HG03103 (cell line): ENCODE measurements around the gene ANKMY1.

Experiments used
- ATAC-seq: cut with Tn5 transposase; IDR thresholded peaks from one replicate; pipeline ENCODE4 v1.9.1; 2021; ENCODE audit warnings: low read depth; ENCODE audit not compliant: unreplicated experiment

Gene ANKMY1

GRCh38 chr2:240463866-240464481 lies 93.8 kb downstream of the ANKMY1 start:
- ATAC-seq = no peak

GRCh38 chr2:240463274-240463865 lies 94.4 kb downstream of the ANKMY1 start:
- ATAC-seq = no peak

- ATAC-seq = no peak
Observed at GRCh38 chr2:240462707-240463273, 95.0 kb downstream of the ANKMY1 start.

GRCh38 chr2:240462073-240462706 lies 95.6 kb downstream of the ANKMY1 start:
- no peak for ATAC-seq

- no peak for ATAC-seq
Observed at GRCh38 chr2:240461471-240462072, 96.2 kb downstream of the ANKMY1 start.

- no peak for ATAC-seq
Observed at GRCh38 chr2:240460781-240461431, 96.9 kb downstream of the ANKMY1 start.

DNA sequence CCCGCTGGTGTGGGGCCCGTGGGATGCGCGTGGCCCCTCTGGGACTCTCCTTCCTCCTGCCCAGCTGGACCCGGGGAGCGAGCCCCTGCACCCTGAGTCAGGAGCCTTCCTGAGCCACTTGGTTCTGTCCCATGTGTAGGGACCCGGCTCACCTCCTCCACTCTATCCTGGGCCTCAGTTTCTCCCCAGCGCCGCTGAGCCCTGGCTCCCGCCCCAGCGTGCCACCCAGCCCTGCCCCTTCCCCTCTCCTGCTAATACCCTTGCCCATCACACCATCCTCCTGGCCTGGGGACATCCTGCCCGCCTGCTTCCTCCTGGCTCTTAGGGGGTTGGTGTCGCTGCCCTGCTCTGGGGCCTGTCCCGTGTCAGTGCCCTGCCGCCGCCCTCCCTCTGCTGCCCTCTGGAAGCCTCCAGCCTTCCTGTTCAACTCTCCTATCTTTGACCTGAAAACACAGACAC lies 97.5 kb downstream of the ANKMY1 start:
- ATAC-seq = no peak

GRCh38 chr2:240459401-240460252 lies 98.2 kb downstream of the ANKMY1 start:
- ATAC-seq = no peak

GRCh38 chr2:240458900-240459391 lies 98.8 kb downstream of the ANKMY1 start:
- no peak for ATAC-seq

GRCh38 chr2:240458044-240458899 lies 99.5 kb downstream of the ANKMY1 start:
- no peak for ATAC-seq

DNA sequence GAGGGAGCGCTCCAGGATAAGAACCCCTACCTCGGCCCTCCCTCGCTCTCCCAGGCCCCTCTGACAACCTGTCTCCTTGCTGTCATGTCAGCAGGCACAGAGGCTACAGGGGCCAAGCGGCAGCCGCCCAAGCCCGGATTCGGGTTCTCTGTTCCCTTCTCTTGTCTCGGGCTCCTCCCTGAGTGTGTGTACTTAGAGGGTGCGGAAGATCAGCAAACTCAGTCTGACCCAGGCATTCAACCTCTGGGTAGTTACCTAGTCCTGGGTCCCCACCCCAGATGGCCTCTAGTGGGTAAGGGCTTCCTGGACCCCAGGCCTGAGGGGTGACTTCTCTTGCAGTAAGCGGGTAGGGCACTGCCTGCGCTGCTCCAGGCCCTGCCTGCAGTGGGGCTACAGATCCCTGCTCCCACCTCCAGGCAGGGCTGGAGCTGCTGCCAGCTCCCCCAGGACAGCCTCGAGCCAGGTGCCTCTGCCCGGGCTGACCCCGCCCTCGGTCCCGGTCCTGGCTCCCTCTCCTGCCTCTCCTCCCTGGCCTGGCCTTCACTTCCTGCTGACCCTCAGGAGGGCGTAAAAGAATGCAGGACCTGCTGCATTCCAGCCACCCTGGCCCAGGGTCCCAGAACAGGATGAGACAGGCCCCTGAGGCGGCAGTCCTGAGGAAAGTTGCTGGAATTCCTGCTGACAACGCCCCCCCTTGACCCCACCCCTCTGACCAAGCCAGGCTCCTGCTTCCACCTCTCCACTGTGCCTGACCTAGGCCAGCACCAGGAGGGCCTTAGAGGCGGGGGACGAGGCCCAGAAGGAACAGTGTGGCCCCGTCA lies 100.4 kb downstream of the ANKMY1 start:
- no peak for ATAC-seq

DNA sequence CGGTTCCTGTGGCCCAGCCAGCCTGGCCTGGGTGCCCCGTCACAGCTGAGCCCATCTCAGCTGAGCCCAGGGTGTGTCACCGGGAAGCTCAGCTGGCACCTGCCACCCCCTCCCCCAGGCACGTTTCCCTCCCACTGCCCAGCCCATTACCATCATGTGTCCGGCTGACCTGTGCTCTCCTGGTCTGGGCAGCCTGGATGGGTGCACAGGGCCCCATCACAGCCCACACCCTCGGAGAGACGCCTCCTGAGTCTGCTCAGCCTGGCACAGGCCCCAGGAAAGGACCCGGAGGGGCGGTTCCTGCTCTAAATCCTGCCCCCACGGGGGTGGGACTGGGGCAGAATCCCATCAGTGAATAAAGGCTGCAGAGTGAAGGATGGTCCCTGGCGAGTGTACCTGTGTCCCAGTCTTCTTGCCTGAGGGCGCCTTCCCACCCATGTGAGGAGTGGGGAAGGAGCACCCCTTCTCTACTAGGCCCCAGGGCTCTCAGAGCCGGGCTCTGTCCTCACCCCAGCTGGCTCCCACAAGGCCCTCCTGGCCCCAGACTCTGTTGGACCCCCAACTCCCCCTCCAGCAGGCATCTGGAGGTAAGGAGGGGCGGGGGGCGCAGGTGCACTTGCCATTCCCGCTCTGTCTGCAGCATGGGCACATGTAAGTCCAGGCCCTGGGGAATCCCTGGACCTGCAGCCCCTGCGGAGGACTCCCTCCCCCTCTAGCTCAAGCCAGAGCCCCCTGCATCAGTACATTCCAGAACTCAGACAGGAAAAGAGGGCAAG lies 101.2 kb downstream of the ANKMY1 start:
- ATAC-seq = no peak

- no peak for ATAC-seq
Observed at GRCh38 chr2:240455647-240456446, 101.9 kb downstream of the ANKMY1 start.

- no peak for ATAC-seq
Observed at GRCh38 chr2:240455272-240455646, 102.5 kb downstream of the ANKMY1 start.

DNA sequence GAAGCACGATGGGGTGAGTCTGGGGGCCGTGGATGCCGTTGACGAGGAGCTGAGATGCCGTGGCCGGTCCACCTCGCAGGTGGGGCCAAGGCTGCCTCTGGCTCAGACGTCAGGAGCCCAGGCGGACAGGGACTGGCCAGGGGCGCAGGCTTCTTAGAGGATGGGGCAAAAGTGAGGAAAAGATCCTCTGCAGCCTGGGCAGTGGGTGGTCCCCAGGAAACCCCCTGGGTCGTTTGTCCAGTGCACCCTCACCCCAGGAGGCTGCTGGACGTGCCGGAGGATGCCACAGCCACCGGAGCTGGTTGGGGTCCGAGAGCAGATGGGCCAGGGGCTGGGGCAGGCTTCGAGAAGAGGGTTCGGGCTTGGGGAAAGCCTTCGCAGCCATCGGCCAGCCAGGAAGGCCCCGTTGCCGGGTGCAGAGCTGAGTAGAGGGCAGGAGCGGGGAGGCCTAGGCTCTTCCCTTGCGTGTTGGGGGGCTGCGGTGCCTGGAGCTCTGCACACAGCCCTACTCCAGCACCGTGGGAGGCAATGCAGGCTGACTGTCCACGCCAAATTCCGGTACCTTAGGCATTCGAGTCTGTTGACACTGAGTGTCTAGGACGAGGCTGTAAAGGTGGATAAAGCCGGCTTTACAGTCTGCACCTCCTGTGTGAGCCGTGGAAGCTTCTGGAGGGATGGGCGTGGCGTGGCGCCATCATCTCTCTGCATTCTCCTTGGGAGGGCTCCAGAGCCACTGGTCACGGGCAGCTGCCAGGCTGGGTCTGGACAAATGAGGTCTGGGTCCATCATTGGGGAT lies 103.5 kb downstream of the ANKMY1 start:
- ATAC-seq = no peak
